Upper lobe of left lung (tissue), 6 donors: ENCODE measurements around the gene SEMA3A. TPM values are rescaled to one million over a fixed set of nuclear protein-coding genes. Genes with fewer than 3 reads are reported as not detected.
A peak's percentile ranks its signal among the peaks of the same experiment; 100 is the strongest.
"Not testable (repeated sequence)": the region's sequence is repeated elsewhere in the genome, so short reads cannot be mapped to it uniquely, and the experiment has no call there.

Experiments used
- ATAC-seq, 2 donors: fragments of 200-7000 bp; cut with Tn5 transposase; one replicate each; pipeline ENCODE4 v1.9.1; 2022; ENCODE audit warnings: mild to moderate bottlenecking in 2 of 2, moderate library complexity in 2 of 2; ENCODE audit not compliant: low FRiP score in 2 of 2
- DNase-seq, 2 donors: peaks; one replicate each; pipeline ENCODE4 v3.0.0-alpha.2; 2019 to 2020
- H3K27ac ChIP-seq, 4 donors: fragments of 200-600 bp; sonication (generic); one replicate each; pipeline ENCODE4 v1.5.1; 2016 to 2019
- H3K27me3 ChIP-seq, 4 donors: fragments of 200-600 bp; sonication (generic); one replicate each; pipeline ENCODE4 v1.5.1; 2017 to 2019
- H3K36me3 ChIP-seq, 4 donors: fragments of 200-600 bp; sonication (generic); one replicate each; pipeline ENCODE4 v1.5.1; 2016 to 2019
- H3K4me1 ChIP-seq, 4 donors: fragments of 200-600 bp; sonication (generic); one replicate each; pipeline ENCODE4 v1.5.1; 2018 to 2019
- H3K4me3 ChIP-seq, 4 donors: fragments of 200-600 bp; sonication (generic); one replicate each; pipeline ENCODE4 v1.5.1; 2017 to 2019; ENCODE audit warnings: mild to moderate bottlenecking in 2 of 4, moderate library complexity in 1 of 4
- H3K9me3 ChIP-seq, 4 donors: fragments of 200-600 bp; sonication (generic); one replicate each; pipeline ENCODE4 v1.5.1; 2018 to 2019
- CTCF ChIP-seq, 6 experiments: fragments of 450-650 bp in 4 of 6; fragments of 200-600 bp in 2 of 6; sonication (generic) in 2 of 6; IDR thresholded peaks; one replicate each; pipeline ENCODE4 v1.5.1; 2016 to 2019; ENCODE audit warnings: antibody characterized with exemption in 6 of 6
- EP300 ChIP-seq, 4 donors: sonication (generic); formaldehyde crosslinking; IDR thresholded peaks; one replicate each; pipeline ENCODE4 v1.5.1; 2017; ENCODE audit warnings: antibody characterized with exemption in 4 of 4, control low read depth in 2 of 4
- POLR2A ChIP-seq, 4 donors: fragments of 450-650 bp; IDR thresholded peaks; one replicate each; pipeline ENCODE4 v1.5.1; 2016 to 2017; ENCODE audit warnings: antibody characterized with exemption in 4 of 4, mild to moderate bottlenecking in 2 of 4
- POLR2AphosphoS5 ChIP-seq, 2 donors: sonication (generic); formaldehyde crosslinking; IDR thresholded peaks; one replicate each; pipeline ENCODE4 v1.5.1; 2017; ENCODE audit warnings: antibody characterized with exemption in 2 of 2
- WGBS, 2 donors: methylation state at CpG; one replicate each; pipeline ENCODE4 v1.1.5; 2017 to 2018; 5-methylcytosine and 5-hydroxymethylcytosine counted together
- total RNA-seq, 6 donors: library from RNA; depleted of rRNA in 4 of 6; stranded (reverse); fragments of >200 nt in 4 of 6; gene quantifications; one replicate each; pipeline versions ENCODE4 v1.1.0 to v1.2.1, GENCODE V29; 2016 to 2021
- donor health status: DM: no; HTN: no; CAD: no; lungs with moderate emphysema.
- donor health status: DM: no; HTN: yes; CAD: no; lungs with severe emphysema.

SEMA3A gene
- total RNA-seq, 6 donors from 2014 or later: 1.0 to 8.8 (median 3.1) TPM

- WGBS, 2 donors: 50 to 54% methylated on average over 3 of the region's 3 CpGs
- H3K36me3 ChIP-seq: no peaks in the 10 kb centered on the region
- DNase-seq: no peak
- TF ChIP-seq POLR2A (IDR thresholded peaks at IDR 0.05) (no peak), EP300 (IDR thresholded peaks at IDR 0.05) (no peak), CTCF (IDR thresholded peaks at IDR 0.05) (no peak), POLR2AphosphoS5 (IDR thresholded peaks at IDR 0.05) (no peak)
- no peak overlapping the region for H3K4me3 ChIP-seq
- no peak overlapping the region for H3K27ac ChIP-seq
- no peak for ATAC-seq
- no peaks in the 10 kb centered on the region for H3K4me1 ChIP-seq
- no peaks in the 10 kb centered on the region for H3K9me3 ChIP-seq
- H3K27me3 ChIP-seq: no peaks in the 10 kb centered on the region
Measured at GRCh38 chr7:84073186-84073875, 121.3 kb downstream of the SEMA3A start.

- Histone ChIP-seq H3K9me3 (no peaks in the 10 kb centered on the region), H3K27ac (no peak overlapping the region), H3K4me1 (no peaks in the 10 kb centered on the region), H3K36me3 (no peaks in the 10 kb centered on the region), H3K4me3 (no peak overlapping the region), H3K27me3 (no peaks in the 10 kb centered on the region)
- no peak for ATAC-seq
- no peak for DNase-seq
- TF ChIP-seq CTCF (IDR thresholded peaks at IDR 0.05) (no peak), POLR2AphosphoS5 (IDR thresholded peaks at IDR 0.05) (no peak), EP300 (IDR thresholded peaks at IDR 0.05) (no peak), POLR2A (IDR thresholded peaks at IDR 0.05) (no peak)
- 57 to 86% methylated on average over 2 of the region's 2 CpGs for WGBS, 2 donors
Measured at GRCh38 chr7:84070770-84071169, 123.8 kb downstream of the SEMA3A start.

DNA sequence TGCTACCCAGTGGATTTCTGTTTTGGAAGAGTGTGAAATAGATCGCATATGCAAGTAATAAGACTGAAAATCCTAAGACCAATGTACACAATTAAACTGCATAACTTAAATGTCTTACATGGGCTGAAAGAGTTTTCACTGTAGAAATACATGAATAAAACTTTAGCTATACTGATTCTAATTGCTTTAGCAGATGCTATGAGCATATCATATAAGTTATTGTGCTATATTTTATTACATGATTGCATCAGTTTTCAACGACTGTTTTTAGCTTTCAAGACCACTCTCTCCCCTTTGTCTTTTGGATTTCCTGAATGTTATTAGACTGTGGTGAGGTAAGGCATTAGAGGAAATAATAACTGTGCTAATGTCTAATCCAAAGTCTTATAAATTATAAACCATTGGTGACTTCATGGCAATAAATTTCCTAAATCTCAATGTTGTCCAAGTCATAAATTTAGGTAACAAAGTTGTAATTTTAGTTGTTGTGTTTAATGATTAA, 124.5 kb downstream of the SEMA3A start:
- no peak overlapping the region for H3K27ac ChIP-seq
- no peaks in the 10 kb centered on the region for H3K36me3 ChIP-seq
- H3K4me3 ChIP-seq: no peak overlapping the region
- H3K27me3 ChIP-seq: no peaks in the 10 kb centered on the region
- H3K4me1 ChIP-seq: no peaks in the 10 kb centered on the region
- 51 to 60% methylated on average over 2 of the region's 2 CpGs for WGBS, 2 donors
- TF ChIP-seq POLR2A (IDR thresholded peaks at IDR 0.05) (no peak), EP300 (IDR thresholded peaks at IDR 0.05) (no peak), CTCF (IDR thresholded peaks at IDR 0.05) (no peak), POLR2AphosphoS5 (IDR thresholded peaks at IDR 0.05) (no peak)
- DNase-seq: no peak
- H3K9me3 ChIP-seq: no peaks in the 10 kb centered on the region
- no peak for ATAC-seq

DNA sequence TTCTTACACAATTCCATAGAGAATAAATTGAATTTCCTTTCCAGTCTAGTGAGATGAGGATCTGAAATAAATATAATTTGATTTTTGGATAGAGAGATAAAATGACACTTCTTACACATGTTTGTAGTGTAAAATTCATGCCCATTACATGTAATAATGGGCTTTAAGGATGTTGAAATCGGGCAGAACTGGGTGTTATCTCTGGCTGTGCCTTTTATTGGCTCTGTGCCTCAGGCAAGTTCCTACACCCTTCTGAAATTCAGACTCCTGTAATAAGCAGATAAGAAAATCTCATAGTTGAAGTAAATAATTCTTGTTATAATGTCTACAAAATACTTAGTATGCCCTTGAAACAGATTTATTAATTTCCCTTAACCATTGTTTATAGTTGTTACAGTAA, 125.6 kb downstream of the SEMA3A start:
- ATAC-seq (no peak), DNase-seq (no peak)
- WGBS, 2 donors: 14 to 19% methylated on average over 1 of the region's 1 CpG
- Histone ChIP-seq H3K9me3 (no peaks in the 10 kb centered on the region), H3K4me3 (no peak overlapping the region), H3K27me3 (no peaks in the 10 kb centered on the region), H3K27ac (no peak overlapping the region), H3K36me3 (no peaks in the 10 kb centered on the region), H3K4me1 (no peaks in the 10 kb centered on the region)
- no peak for TF ChIP-seq EP300 (IDR thresholded peaks at IDR 0.05)
- no peak for TF ChIP-seq CTCF (IDR thresholded peaks at IDR 0.05)
- TF ChIP-seq POLR2A (IDR thresholded peaks at IDR 0.05): no peak
- TF ChIP-seq POLR2AphosphoS5 (IDR thresholded peaks at IDR 0.05): no peak

- H3K4me1 ChIP-seq, H3K36me3 ChIP-seq, ATAC-seq, H3K9me3 ChIP-seq, H3K27ac ChIP-seq, H3K27me3 ChIP-seq, H3K4me3 ChIP-seq: not testable (repeated sequence)
- peak in 1 of 2 donors; percentile 41 for DNase-seq
- WGBS, 2 donors: 93 to 95% methylated on average over 28 of the region's 28 CpGs
Measured at GRCh38 chr7:84062489-84062901, 132.1 kb downstream of the SEMA3A start.
